B cell (primary cell): ENCODE results near the gene PRKCA. TPM values are rescaled to one million over a fixed set of nuclear protein-coding genes. Genes with fewer than 3 reads are reported as not detected.

Experiments
- ATAC-seq: fragments of 200-7000 bp; cut with Tn5 transposase; one replicate; pipeline ENCODE4 v1.10.0; 2021; ENCODE audit warnings: low read depth, mild to moderate bottlenecking, moderate number of reproducible peaks, moderate library complexity
- CTCF ChIA-PET: fragments of 350-600 bp; sonication (Branson Sonifier 250); formaldehyde crosslinking; loops from one replicate; lab custom pipeline; 2021; ENCODE audit warnings: antibody characterized with exemption, inconsistent platforms; lab: Charles Lee
- POLR2A ChIA-PET: fragments of 350-600 bp; sonication (Branson Sonifier 250); formaldehyde crosslinking; loops from one replicate; lab custom pipeline; 2021; ENCODE audit warnings: antibody characterized with exemption; lab: Charles Lee
- DNase-seq: peaks from one replicate; pipeline ENCODE4 v3.0.0; 2013
- H2AFZ ChIP-seq: 2 replicates; pipeline ENCODE4 v1.6.1; 2012; ENCODE audit warnings: mild to moderate bottlenecking, low read depth, low read length; ENCODE audit not compliant: insufficient read depth, poor library complexity, severe bottlenecking
- H3K27ac ChIP-seq, 2 donors: 1 replicate in 1 of 2; 2 replicates in 1 of 2; pipeline ENCODE4 v1.5.1; 2012 to 2013; ENCODE audit warnings: low read length in 2 of 2, mild to moderate bottlenecking in 2 of 2, moderate library complexity in 1 of 2
- H3K27me3 ChIP-seq, 4 experiments: fragments of 200-600 bp in 1 of 4; sonication (generic) in 1 of 4; replicated peaks in 1 of 4; 1 replicate in 2 of 4; 2 replicates in 2 of 4; pipeline versions ENCODE4 v1.6.1 to v1.7.0; 2013 to 2016; ENCODE audit warnings: low read length in 3 of 4, mild to moderate bottlenecking in 2 of 4, mixed read lengths in 1 of 4, moderate library complexity in 1 of 4; ENCODE audit not compliant: insufficient read depth in 4 of 4, control insufficient read depth in 3 of 4; ENCODE audit errors: control extremely low read depth in 1 of 4
- H3K36me3 ChIP-seq, 2 experiments: replicated peaks in 1 of 2; 1 replicate in 1 of 2; 2 replicates in 1 of 2; pipeline versions ENCODE4 v1.6.1 to v1.7.1; 2013; ENCODE audit warnings: low read length in 1 of 2; ENCODE audit not compliant: insufficient read depth in 2 of 2, control insufficient read depth in 1 of 2; ENCODE audit errors: control extremely low read depth in 1 of 2, extremely low read depth in 1 of 2
- H3K4me1 ChIP-seq, 2 donors: fragments of 200-600 bp in 1 of 2; sonication (generic) in 1 of 2; 1 replicate in 1 of 2; 2 replicates in 1 of 2; pipeline versions ENCODE4 v1.5.1 to v1.6.1; 2013 to 2017; ENCODE audit warnings: low read length in 2 of 2; ENCODE audit not compliant: control insufficient read depth in 2 of 2, insufficient read depth in 2 of 2
- H3K4me2 ChIP-seq: replicated peaks from 2 replicates; pipeline ENCODE3; 2012; ENCODE audit warnings: mild to moderate bottlenecking, low read depth, low read length; ENCODE audit not compliant: poor library complexity, severe bottlenecking
- H3K4me3 ChIP-seq, 5 experiments: fragments of 200-600 bp in 1 of 5; sonication (generic) in 1 of 5; 1 replicate in 3 of 5; 2 replicates in 2 of 5; pipeline versions ENCODE4 v1.5.1 to v1.7.0; 2011 to 2016; ENCODE audit warnings: low read length in 4 of 5, mild to moderate bottlenecking in 4 of 5, low read depth in 2 of 5, control low read depth in 1 of 5, moderate library complexity in 1 of 5; ENCODE audit not compliant: insufficient read depth in 1 of 5; ENCODE audit errors: control extremely low read depth in 1 of 5, extremely low read depth in 1 of 5
- H3K79me2 ChIP-seq: fragments of 200-600 bp; sonication (generic); one replicate; pipeline ENCODE4 v1.6.0; 2016; ENCODE audit warnings: low read length; ENCODE audit not compliant: control insufficient read depth, insufficient read depth
- H3K9ac ChIP-seq: fragments of 200-600 bp; sonication (generic); 2 replicates; pipeline ENCODE4 v1.6.1; 2017; ENCODE audit warnings: mild to moderate bottlenecking, low read length, moderate library complexity
- H3K9me3 ChIP-seq, 3 donors: one replicate each; pipeline versions ENCODE4 v1.6.1 to v1.7.1; 2013; ENCODE audit warnings: low read length in 2 of 3; ENCODE audit not compliant: control insufficient read depth in 2 of 3, insufficient read depth in 1 of 3; ENCODE audit errors: control extremely low read depth in 1 of 3
- H4K20me1 ChIP-seq: 2 replicates; pipeline ENCODE4 v1.6.0; 2012; ENCODE audit warnings: mild to moderate bottlenecking, low read length; ENCODE audit not compliant: insufficient read depth, control insufficient read depth, poor library complexity, severe bottlenecking
- H3K27ac Mint-ChIP-seq: one replicate; pipeline ENCODE4 v1.8.0; 2021; ENCODE audit warnings: mixed read lengths
- H3K27me3 Mint-ChIP-seq: one replicate; pipeline ENCODE4 v1.8.0; 2021; ENCODE audit warnings: mixed read lengths
- H3K4me1 Mint-ChIP-seq: one replicate; pipeline ENCODE4 v1.8.0; 2021; ENCODE audit warnings: mixed read lengths
- H3K4me3 Mint-ChIP-seq: one replicate; pipeline ENCODE4 v1.8.0; 2021; ENCODE audit warnings: mixed read lengths
- H3K9me3 Mint-ChIP-seq: one replicate; pipeline ENCODE4 v1.8.0; 2022; ENCODE audit warnings: mixed read lengths; ENCODE audit not compliant: insufficient read depth
- CTCF ChIP-seq: fragments of 200-600 bp; IDR thresholded peaks from one replicate; pipeline ENCODE4 v1.8.0; 2022; ENCODE audit warnings: antibody characterized with exemption, mild to moderate bottlenecking
- EZH2 ChIP-seq: IDR thresholded peaks from 2 replicates; pipeline ENCODE4 v1.6.1; 2012; ENCODE audit warnings: borderline replicate concordance, low read depth, mild to moderate bottlenecking, moderate library complexity, low read length; ENCODE audit not compliant: insufficient read depth, poor library complexity, severe bottlenecking
- WGBS: methylation state at CpG from one replicate; pipeline ENCODE4 v1.1.5; 2013; ENCODE audit warnings: missing lambda C conversion rate; ENCODE audit not compliant: insufficient coverage; 5-methylcytosine and 5-hydroxymethylcytosine counted together
- intact Hi-C: fragments of 100-400 bp; cut with micrococcal nuclease; formaldehyde crosslinking; loops from one replicate; pipeline ENCODE4 v1.10.0; 2022
- polyA plus RNA-seq: library from polyadenylated mRNA; depleted of rRNA; stranded (reverse); fragments of >200 nt; gene quantifications from 2 replicates; pipeline ENCODE4 v1.2.3, GENCODE V29; 2012
- total RNA-seq, 2 donors: library from RNA; stranded (reverse); fragments of 120-200 nt in 1 of 2; gene quantifications; 1 replicate in 1 of 2; 2 replicates in 1 of 2; pipeline versions ENCODE4 v1.2.3 to v1.2.4, GENCODE V29; 2013 to 2022

The PRKCA gene
- total and polyA plus RNA-seq, 2 donors (not counting 1 experiment from before 2014, with no cell fraction given), result 0.33 to 7.7 TPM

GRCh38 chr17:66643815-66644710, 341.6 kb downstream of the PRKCA start:
- H3K4me2 ChIP-seq, result no peak overlapping the region
- Mint-ChIP-seq H3K4me1 (no peaks in the 10 kb centered on the region), H3K9me3 (no peaks in the 10 kb centered on the region), H3K27me3 (no peaks in the 10 kb centered on the region), H3K4me3 (no peak overlapping the region), H3K27ac (no peak overlapping the region)
- H3K27ac ChIP-seq, result no peak overlapping the region
- no peak overlapping the region for H3K9ac ChIP-seq
- no peaks in the 10 kb centered on the region for H3K79me2 ChIP-seq
- H2AFZ ChIP-seq, result no peak overlapping the region
- ATAC-seq (no peak), DNase-seq (no peak)
- H4K20me1 ChIP-seq, result no peaks in the 10 kb centered on the region
- no peaks in the 10 kb centered on the region for H3K9me3 ChIP-seq
- intact Hi-C loops, result no loop called here
- H3K36me3 ChIP-seq, result no peaks in the 10 kb centered on the region
- H3K4me3 ChIP-seq, result no peak overlapping the region
- CTCF ChIA-PET, result no interaction called here
- WGBS, result 81% methylated on average over 4 of the region's 11 CpGs
- TF ChIP-seq EZH2 (no peak), CTCF (no peak)
- no peaks in the 10 kb centered on the region for H3K27me3 ChIP-seq
- POLR2A ChIA-PET, result no interaction called here
- no peaks in the 10 kb centered on the region for H3K4me1 ChIP-seq

- Histone ChIP-seq H3K4me3 (no peak overlapping the region), H2AFZ (no peak overlapping the region), H3K27ac (no peak overlapping the region), H3K9me3 (no peaks in the 10 kb centered on the region), H3K9ac (no peak overlapping the region), H3K4me2 (no peak overlapping the region), H3K4me1 (no peaks in the 10 kb centered on the region), H4K20me1 (no peaks in the 10 kb centered on the region), H3K27me3 (no peaks in the 10 kb centered on the region), H3K36me3 (no peaks in the 10 kb centered on the region), H3K79me2 (no peaks in the 10 kb centered on the region)
- ATAC-seq, result no peak
- ChIA-PET CTCF (no interaction called here), POLR2A (no interaction called here)
- no peak for DNase-seq
- Mint-ChIP-seq H3K9me3 (no peaks in the 10 kb centered on the region), H3K27me3 (no peaks in the 10 kb centered on the region), H3K4me1 (no peaks in the 10 kb centered on the region), H3K4me3 (no peak overlapping the region), H3K27ac (no peak overlapping the region)
- 91% methylated on average over 8 of the region's 10 CpGs for WGBS
- TF ChIP-seq EZH2 (no peak), CTCF (no peak)
- intact Hi-C loops, result no loop called here
These were observed 342.8 kb downstream of the PRKCA start for GRCh38 chr17:66645259-66645658.
